LoVo (cell line): ENCODE results near the gene ZNF319.
"Not testable (repeated sequence)": the region's sequence is repeated elsewhere in the genome, so short reads cannot be mapped to it uniquely, and the experiment has no call there.

ENCODE experiments used
- DNase-seq: peaks from one replicate; pipeline ENCODE4 v3.0.0-alpha.2; 2016; ENCODE audit warnings: low spot score

The ZNF319 gene

DNA sequence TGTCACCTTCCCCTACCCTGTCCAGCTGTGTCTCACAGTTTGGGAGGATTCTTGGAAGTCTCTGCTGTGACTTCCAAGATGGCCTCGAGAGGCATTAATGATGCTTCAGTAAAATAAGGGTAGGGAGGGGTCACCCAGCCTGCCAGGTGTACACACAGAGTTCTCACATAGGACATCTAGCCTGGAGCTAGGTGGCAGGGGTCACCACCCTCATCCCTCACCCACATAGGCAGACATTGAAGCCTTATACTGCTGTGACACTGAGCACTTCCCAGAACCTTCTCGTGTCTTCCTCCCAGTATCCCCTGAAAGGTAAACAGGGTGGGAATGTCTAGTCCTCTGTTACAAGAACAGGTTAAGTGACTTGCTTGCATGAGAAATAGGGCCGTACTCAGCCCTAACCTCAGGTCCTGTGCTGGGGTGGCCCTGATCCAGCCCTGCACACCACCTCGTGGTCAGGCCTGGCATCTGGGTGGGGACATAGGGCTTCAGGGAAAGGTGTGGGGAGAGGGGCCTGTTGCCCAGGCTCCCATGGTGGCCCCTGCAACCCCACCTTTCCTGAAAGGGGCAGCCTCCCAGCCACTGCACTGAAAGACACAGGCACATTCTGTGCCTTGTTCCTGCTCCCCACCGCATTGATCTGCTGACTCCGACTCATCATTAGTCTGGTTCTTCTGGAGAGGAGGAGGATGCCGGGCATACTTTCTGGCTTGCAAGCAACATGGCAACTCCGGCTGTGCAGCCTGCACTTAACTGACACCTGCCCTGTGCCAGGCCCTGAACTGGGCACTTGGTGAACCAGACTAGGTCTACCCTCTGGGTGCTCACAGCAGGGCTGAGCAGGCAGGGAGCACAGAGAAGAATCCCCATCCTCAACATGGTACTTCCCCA lies 21.4 kb upstream of the ZNF319 start:
- no peak for DNase-seq

DNA sequence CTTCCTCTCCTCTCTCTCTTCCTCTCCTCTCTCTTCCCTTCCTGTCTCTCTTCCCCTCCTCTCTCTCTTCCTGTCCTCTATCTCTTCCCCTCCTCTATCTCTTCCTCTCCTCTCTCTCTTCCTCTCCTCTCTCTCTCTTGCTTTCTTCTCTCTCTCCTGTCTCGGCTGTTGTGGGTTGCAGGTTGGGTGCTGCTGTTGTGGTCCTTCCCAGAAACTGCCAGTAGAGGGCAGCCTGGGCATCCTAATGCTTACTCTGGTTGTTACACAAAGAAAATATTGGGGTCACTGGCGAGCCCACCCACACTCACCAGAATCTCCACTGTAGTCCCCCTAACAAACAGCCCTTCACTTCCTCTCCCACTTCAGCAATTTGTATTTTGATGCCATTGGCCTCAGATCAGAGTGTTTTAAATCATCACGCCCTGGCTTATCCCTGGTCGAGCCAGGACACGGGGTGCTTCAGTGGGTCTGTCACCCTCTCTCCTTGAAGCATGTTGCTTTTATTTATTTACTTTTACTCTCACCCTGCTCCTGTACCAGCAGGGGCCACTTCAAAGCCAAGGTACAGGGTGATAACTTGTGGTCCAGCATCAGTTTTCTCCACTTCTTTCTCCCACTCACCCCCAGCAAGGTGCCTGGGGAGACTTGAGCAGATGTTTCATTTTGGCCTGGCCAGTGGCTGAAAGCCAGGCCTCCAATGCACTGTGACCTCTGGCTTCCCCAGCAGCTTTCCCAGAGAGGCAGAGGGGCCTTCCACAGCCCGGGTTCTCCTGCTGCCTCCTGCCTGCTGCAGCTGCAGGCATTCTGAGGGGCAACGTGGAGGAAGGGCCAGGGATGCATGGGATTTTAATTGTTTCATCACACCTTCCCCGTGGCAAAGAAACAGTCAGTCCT lies 20.4 kb upstream of the ZNF319 start:
- DNase-seq = no peak

DNA sequence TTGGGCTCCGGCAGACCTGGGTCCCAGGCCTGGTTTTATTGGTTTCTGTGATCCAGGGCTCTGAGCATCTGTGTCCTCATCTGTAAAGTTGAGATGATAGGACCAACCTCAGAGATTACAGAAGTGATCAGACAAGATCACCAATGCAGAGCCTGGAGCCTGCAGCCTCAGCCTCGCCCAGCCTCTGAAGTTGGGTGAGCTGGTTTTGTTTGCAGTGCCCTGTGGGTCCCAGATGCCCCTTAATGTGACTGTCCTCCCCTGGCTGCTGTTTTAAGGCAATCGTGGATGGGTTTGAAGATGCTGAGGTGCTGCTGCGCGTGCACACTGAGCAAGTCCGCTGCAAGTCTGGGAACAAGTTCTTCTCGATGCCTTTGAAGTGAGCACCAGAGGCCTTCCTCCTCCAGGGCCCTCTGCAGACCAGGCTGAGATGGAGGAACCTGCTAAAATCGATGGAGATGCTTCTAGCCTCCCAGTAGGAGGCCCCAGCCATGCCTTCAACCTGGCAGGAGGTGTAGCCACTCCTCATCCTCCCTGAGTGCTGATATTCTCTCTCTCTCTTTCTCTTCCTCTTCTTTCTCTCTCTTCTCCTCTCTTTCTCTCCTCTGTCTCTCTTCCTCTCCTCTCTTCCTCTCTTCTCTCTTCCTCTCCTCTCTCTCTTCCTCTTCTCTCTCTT lies 19.5 kb upstream of the ZNF319 start:
- no peak for DNase-seq

DNA sequence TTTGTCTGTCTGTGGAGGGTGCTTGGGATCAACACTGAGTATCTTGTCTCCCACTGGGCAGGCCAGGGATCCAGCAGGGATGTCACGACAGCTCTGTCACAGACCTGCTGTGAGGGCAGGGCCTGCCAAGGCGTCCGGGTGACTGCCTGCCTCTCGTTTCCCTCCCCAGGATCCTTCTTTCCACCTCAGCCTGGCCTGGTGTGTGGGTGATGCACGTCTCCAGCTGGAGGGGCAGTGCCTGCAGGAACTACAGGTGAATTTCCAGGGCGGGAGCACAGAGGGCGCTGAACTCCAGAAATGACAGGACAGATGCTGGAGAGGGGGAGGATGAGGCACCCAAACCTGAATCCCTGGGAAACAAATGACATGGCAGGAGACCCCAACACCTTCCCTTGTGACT lies 18.3 kb upstream of the ZNF319 start:
- no peak for DNase-seq

DNA sequence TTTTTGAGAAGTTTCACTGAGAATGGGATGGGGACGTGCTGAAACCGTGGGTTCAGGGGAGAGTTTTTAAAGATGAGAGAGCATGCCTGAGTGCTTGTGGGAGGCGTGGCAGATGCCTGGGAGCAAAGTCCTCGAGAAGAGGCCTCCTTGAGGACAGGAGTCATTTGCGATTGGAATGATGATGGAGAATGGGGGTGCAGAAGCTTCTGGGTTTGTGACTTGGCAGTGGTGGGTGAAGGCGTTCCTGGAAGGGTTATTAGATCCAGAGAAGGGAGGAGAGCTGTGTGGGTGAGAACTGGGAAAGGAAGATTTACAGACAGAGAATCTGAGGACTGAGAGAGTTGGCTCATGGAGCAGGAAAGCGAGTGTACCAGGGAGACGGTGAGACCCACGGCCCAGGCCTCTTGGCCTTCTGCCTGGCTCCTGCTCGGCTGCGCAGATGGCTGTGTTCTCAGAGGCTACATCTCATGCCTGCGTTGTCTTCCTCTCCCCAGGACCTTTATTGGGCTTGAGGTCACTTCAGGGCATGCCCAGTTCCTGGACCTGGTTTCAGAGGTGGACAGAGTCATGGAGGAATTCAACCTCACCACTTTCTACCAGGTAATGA lies 16.5 kb upstream of the ZNF319 start:
- DNase-seq = no peak

DNA sequence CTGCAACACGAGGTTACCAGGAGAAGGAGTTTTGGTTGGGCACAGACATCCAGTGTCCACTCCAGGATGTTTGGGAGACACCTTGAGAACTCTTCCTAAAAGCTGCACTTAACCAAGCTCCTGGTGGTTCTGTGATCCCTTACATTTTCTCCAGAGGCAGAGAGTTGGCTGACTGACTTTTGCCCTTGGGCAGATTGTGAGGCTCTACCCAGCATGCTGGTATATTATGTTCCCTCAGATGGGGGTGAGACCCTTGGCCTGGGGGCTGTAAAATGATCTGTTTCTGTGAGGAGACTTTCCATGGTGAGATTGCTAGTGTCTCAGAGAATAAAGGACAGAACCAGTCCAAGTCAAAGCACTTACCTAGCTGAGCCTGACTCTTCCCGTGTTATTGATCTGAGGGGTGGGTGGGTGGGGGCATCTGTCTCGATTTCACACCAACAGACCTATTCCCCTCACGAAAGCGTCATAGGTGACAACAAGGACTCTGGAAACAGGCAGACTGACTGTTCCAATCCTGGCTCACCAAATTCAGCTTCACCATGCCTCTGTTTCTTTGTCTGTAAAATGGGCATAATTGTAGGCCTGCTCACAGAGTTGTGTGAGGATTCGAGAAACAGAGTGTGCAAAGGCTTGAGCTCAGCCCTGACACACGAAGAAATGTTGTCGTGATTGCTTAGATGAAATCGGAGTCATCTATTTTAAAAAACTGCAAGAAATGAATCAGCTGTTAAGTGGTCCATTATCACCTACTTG lies 12.9 kb upstream of the ZNF319 start:
- no peak for DNase-seq

DNA sequence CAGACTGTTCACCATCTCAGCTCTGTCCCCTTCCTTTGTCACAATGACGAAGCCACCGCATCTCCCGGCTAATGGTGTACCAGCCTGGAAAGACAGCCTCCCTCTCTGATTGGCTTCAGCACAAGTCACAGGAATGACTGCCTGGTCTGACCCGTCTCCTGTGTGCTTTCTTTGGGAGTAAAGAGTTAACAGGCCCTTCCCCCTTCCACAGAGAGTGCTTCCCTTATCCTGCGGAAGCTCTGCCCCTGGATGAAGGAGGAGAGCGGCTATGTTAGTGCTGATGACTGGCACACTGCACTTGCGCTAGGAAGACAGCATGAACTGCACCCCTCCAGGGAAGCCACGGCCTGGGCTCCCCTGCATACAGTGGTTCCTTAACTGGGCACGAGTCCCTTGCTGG lies 12.0 kb upstream of the ZNF319 start:
- no peak for DNase-seq

DNA sequence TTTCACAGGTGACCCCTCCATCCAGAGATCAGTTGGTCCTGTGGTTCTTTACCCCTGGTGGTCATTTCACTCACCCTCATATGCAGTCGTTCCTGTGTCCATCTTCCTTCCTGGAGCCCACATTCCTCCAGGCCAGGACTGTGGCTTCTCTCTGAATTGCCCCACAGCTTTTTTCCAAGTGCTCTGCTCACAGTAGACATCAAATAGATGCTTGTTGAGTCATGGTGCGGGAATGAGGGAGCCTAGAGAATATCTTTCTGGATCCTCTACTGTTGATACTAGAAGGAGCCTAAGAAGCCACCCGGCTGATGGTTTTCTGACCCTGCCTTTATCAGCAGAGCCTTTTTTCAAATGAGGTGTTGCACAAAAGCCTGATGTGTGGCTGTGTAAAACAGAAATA lies 11.2 kb upstream of the ZNF319 start:
- DNase-seq = no peak

DNA sequence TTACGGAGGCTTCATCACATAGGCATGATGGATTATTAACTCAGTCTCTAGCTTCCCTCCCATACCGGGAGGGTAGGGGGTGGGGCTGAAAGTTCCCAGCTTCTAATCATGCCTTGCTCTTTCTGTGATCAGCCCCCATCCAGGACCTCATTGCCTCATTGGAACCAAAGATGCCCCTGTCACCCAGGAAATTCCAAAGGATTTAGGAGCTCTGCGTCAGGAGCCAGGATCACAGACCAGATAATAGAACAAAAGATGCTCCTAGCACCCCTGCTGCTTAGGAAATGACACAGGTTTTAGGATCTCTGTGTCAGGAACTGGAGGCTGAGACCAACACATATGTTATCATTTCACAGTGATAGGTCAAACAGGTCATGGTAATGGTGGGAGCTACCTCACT lies 10.4 kb upstream of the ZNF319 start:
- DNase-seq = no peak

DNA sequence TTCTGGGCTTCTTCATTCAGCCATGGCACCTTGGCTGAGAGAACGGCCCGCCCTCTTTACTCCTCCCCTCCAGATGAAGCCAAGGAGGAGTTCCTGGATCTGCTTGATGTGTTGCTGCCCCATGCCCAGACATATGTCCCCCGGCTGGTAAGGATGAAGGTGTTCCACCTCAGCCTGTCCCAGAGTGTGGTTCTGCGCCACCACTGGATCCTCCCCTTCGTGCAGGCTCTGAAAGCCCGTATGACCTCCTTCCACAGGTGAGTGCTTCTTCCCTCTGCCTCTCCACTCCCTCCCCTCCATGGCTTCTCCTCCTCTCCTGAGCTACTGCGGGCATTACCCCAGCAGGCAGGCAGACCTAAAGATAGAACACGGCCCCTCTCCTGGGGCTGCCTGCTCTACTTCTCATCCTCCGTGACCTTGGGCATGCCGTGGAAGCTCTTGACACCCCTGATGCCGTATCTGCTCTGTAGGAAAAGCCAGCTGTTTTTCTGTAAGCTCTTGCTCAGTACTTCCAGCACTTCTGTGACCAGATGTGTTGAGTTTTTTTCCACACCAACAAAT lies 9.5 kb upstream of the ZNF319 start:
- no peak for DNase-seq

DNA sequence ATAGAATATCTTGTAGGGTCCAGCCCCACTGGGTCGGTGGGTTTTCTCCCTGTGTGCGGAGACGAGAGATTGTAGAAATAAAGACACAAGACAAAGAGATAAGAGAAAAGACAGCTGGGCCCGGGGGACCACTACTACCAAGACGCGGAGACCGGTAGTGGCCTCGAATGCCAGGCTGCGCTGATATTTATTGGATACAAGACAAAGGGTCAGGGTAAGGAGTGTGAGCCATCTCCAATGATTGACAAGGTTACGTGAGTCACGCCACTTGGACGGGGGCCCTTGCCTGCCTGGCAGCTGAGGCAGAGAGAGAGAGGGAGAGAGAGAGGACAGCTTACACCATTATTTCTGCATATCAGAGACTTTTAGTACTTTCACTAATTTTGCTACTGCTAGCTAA lies 4.3 kb upstream of the ZNF319 start:
- DNase-seq = not testable (repeated sequence)

DNA sequence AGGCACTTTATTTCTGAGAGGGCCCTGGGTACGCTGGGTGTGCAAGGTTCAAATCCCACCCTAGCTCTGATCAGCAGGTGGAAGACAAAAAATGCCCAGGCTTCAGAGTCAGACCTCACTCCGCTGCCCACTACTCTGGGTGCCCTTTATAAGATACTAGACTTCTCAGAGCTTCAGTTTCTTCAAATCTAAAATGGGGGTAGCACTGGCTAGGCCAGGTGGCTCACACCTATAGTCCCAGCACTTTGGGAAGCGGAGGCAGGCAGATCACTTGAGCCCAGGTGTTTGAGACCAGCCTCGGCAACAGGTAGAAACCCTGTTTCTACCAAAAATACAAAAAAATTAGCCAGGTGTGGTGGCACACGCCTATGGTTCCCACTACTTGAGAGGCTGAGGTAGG lies 2.5 kb upstream of the ZNF319 start:
- no peak for DNase-seq

DNA sequence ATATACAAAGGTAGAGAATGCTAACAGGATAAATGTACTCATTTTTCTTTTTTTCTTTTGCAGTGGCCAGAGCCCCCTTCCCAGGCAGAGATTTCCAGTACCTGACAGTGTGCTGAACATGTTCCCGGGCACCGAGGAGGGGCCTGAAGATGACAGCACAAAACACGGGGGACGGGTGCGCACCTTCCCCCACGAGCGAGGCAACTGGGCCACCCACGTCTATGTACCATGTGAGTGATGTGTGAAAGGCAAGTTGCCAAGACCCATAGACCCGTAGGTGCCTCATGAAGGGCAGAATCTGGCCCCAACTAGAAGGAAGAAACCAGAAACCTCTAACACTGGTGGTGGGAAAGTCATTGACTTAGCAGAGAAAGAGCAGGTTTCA lies 1.9 kb upstream of the ZNF319 start:
- no peak for DNase-seq

DNA sequence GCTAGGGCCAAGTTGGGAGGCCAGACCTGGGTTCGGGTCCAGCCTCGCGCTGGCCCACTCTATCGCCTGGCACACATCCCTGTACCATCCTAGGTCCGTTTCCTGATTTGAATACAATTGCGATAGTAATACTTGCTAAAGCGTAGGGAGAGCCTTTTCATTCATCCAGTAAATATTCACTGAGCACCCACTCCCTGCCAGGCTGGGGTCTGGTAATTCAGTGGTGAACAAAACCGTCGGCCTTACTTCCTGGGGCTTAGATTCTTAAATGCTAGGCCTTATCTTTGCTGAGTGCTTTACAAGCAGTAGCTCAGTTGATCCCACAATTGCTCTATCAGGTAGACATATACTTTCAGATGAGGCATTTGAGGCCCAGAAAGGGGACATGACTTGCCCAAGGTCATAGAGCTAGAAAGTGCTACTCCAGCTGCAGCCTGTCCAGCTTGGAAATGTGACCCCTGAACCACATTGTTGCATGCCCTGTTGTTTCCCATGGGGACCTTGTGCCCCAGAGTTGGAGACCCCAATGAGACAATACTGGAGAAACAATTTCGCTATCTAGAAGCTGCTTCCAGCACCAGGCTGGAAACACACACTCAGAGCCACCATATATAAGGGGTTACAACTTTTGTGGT lies 1.4 kb upstream of the ZNF319 start:
- DNase-seq = no peak

DNA sequence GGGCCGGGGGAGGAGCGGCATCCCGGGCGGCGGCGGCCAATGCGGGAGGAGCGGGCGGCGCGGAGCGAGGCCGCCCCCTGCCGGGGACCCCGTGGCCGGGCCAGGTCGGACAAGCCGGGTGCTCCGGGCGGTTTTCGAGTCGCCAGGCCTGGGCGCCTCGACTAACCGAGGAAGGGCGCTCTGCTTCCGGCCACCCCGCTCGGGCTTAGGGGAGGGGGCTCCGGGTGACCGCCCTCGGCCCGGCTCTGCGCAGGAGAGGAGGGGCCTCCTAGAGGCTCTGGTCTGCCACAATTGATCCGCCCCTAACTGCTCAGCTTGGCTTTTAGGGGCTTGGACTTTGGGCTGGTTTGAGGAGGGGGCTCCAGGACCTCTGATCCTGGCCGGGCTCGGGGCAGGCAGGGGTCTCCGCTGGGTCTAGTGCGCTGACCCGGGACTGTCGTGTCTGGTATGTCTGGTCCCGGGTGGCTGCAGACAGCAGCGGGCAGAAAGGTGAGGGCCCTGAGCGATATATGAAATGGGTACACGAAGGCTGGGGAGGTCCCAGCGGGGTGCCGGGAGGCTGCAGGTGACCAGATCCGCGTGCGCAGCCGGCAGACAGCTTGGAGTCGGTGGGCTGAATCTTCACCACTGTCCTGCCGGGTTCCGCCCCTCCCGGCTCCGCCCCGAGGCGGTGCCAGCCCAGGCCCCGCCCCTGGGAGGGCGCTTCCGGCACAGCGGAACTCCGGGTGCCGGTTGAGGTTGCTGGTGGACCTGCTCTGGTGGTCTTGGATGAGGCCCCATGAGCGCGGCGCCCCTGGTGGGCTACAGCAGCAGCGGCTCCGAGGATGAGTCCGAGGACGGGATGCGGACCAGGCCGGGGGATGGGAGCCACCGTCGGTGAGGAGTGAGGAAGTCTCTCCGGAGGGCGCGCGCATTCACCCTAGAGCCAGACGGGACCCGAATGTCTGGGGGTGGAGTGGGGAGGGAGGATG lies 519 bp upstream of the ZNF319 start, which contains the start of gene USB1:
Gene USB1 (plus strand): TSS at position 702 of the 971 bp plus-strand sequence. CDS start 77 bp downstream, at position 779.
- peak; percentile 89 for DNase-seq

DNA sequence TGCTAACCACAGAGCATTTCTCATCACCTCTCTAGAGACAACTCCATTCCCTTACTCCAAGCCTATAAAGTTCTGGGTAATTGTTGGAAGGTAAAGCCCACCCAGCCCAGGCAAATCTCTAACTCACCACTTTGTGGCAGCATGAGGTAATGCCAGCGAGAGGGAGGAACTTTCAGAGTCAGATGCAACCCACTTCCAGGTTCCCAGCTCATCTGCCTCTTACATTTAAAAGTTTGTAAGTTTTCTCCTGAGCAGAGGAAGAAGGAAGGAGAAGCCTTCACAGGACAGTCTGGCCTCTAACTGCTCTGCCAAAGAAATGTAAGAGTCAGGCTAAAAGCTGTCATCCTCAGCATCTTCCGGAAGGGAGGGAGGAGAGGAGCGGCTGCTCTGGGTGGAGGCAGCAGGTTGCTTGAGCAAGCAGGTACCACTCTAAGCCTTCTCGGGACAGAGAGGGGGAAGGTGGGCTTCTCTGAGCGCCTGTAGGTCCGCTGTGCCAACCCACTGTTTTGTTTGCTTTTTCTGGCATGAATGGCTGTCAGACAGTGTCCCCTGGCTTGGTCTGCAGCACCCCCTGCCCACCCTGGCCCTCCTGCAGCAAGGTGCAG lies 1.0 kb downstream of the ZNF319 start:
- no peak for DNase-seq

DNA sequence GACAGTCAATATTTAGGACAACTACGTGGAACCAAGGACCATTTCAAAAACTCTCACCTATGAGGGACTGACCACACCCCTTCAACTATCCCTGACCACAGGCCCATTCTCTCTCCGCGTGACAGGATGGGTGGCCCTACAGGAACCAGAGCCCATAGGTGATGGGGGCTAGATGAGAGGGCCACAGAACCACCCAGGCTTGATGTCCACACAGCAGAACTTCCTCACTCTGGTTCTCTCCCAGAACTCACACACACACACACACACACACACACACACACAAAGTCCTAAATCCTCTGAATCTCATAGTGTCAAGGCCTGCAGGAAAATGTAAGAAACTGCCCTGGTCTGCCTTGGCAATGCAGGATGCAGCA lies 1.5 kb downstream of the ZNF319 start:
- no peak for DNase-seq

DNA sequence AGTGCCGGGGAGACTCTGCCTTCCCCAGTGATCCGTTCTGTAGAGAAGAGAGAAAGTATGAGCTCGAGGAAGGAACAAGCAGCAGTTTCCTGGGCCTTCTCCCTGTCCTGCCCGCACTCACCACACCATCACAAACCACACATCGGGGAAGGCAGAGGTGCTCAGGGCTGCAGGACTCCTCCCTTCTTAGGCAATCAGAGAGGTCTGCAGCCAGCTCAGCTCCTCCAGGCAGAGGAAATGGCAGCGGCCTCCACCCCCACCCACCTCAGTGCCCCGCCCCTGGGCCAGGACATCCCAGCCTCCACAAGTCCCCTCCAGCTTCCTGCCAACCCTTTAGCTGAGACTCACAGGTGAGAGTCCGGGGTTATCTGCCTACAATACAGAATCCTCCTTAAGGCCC lies 2.0 kb downstream of the ZNF319 start:
- DNase-seq = no peak
